Mesendoderm (in vitro differentiated cells): Measurements from ENCODE around the gene HOXB9.
A peak's percentile ranks its signal among the peaks of the same experiment; 100 is the strongest.

Experiments used
- DNase-seq: peaks from one replicate; pipeline ENCODE4 v3.0.0; 2013
- H2AK5ac ChIP-seq: 2 replicates; pipeline ENCODE4 v1.6.1; 2013; ENCODE audit warnings: low read length, inconsistent platforms
- H2BK120ac ChIP-seq: 2 replicates; pipeline ENCODE4 v1.6.1; 2013; ENCODE audit warnings: low read depth, mild to moderate bottlenecking, low read length, moderate library complexity, mixed read lengths
- H2BK15ac ChIP-seq: replicated peaks from 2 replicates; pipeline ENCODE4 v1.6.1; 2013; ENCODE audit warnings: low read depth, mild to moderate bottlenecking, moderate library complexity
- H2BK5ac ChIP-seq: 2 replicates; pipeline ENCODE4 v1.6.1; 2013; ENCODE audit warnings: low read length, inconsistent platforms
- H3K18ac ChIP-seq: 2 replicates; pipeline ENCODE4 v1.6.1; 2013; ENCODE audit warnings: mild to moderate bottlenecking, low read length, mixed read lengths
- H3K23ac ChIP-seq: one replicate; pipeline ENCODE4 v1.6.1; 2013; ENCODE audit warnings: low read length
- H3K27ac ChIP-seq: 2 replicates; pipeline ENCODE4 v1.5.1; 2013; ENCODE audit warnings: low read depth, mild to moderate bottlenecking, inconsistent platforms, low read length, moderate library complexity
- H3K27me3 ChIP-seq: 2 replicates; pipeline ENCODE4 v1.6.1; 2013; ENCODE audit warnings: low read length, control low read depth, mild to moderate bottlenecking, inconsistent platforms; ENCODE audit not compliant: insufficient read depth, poor library complexity
- H3K36me3 ChIP-seq: 2 replicates; pipeline ENCODE4 v1.6.1; 2013; ENCODE audit warnings: low read length, inconsistent platforms; ENCODE audit not compliant: control insufficient read depth, insufficient read depth
- H3K4ac ChIP-seq: one replicate; pipeline ENCODE4 v1.6.1; 2013; ENCODE audit warnings: low read depth, mild to moderate bottlenecking, low read length, moderate library complexity
- H3K4me1 ChIP-seq: 2 replicates; pipeline ENCODE4 v1.6.1; 2013; ENCODE audit warnings: low read depth, low read length, inconsistent platforms; ENCODE audit not compliant: control insufficient read depth
- H3K4me2 ChIP-seq: 2 replicates; pipeline ENCODE4 v1.6.1; 2013; ENCODE audit warnings: low read length
- H3K4me3 ChIP-seq: 2 replicates; pipeline ENCODE4 v1.5.1; 2013; ENCODE audit warnings: mild to moderate bottlenecking, low read length
- H3K56ac ChIP-seq: one replicate; pipeline ENCODE4 v1.6.1; 2013; ENCODE audit warnings: low read length
- H3K79me1 ChIP-seq: 2 replicates; pipeline ENCODE4 v1.6.1; 2013; ENCODE audit warnings: low read length, inconsistent platforms
- H3K79me2 ChIP-seq: 2 replicates; pipeline ENCODE4 v1.6.1; 2013; ENCODE audit warnings: mild to moderate bottlenecking, low read length; ENCODE audit not compliant: control insufficient read depth, insufficient read depth
- H3K9ac ChIP-seq: 2 replicates; pipeline ENCODE4 v1.6.1; 2013; ENCODE audit warnings: low read length, inconsistent platforms
- H4K5ac ChIP-seq: one replicate; pipeline ENCODE4 v1.6.1; 2013; ENCODE audit warnings: low read length
- H4K8ac ChIP-seq: one replicate; pipeline ENCODE4 v1.6.1; 2013; ENCODE audit warnings: low read depth, mild to moderate bottlenecking, control low read depth, low read length, moderate library complexity
- WGBS: extraction: QIAGEN DNeasy Blood & Tissue Kit; methylation state at CpG from one replicate; pipeline ENCODE4 v1.1.7; 2013; ENCODE audit warnings: low lambda C conversion rate, missing lambda C conversion rate; ENCODE audit not compliant: insufficient coverage; ENCODE audit errors: extremely low coverage; 5-methylcytosine and 5-hydroxymethylcytosine counted together

Gene HOXB9

GRCh38 chr17:48593840-48594537, 32.2 kb downstream of the HOXB9 start:
- no peaks in the 10 kb centered on the region for H3K36me3 ChIP-seq
- H2BK120ac ChIP-seq: no peak overlapping the region
- H3K4me3 ChIP-seq: no peak overlapping the region
- H2AK5ac ChIP-seq: no peak overlapping the region
- no peak overlapping the region for H3K27ac ChIP-seq
- peak overlapping the region; percentile 39 for H3K4me2 ChIP-seq
- WGBS: no CpG with 5 or more reads among the region's 37 CpGs
- H3K56ac ChIP-seq: peak overlapping the region; percentile 69
- H4K8ac ChIP-seq: no peak overlapping the region
- no peak overlapping the region for H4K5ac ChIP-seq
- no peaks in the 10 kb centered on the region for H3K79me2 ChIP-seq
- H3K27me3 ChIP-seq: peaks cover 89% of the 10 kb centered on the region
- no peak overlapping the region for H2BK15ac ChIP-seq
- no peaks in the 10 kb centered on the region for H3K79me1 ChIP-seq
- DNase-seq: peak; percentile 90
- peak overlapping the region; percentile 44 for H3K9ac ChIP-seq
- H3K23ac ChIP-seq: no peak overlapping the region
- H3K4me1 ChIP-seq: peaks cover 2% of the 10 kb centered on the region
- no peak overlapping the region for H3K18ac ChIP-seq
- no peak overlapping the region for H2BK5ac ChIP-seq
- H3K4ac ChIP-seq: no peak overlapping the region

GRCh38 chr17:48593126-48593829, 32.9 kb downstream of the HOXB9 start, which contains the start of gene HOXB5:
Gene HOXB5 (minus strand): TSS chr17:48593779. CDS start chr17:48593682, 97 bp downstream.
- H2BK5ac ChIP-seq: no peak within 1 kb of the TSS
- H3K27ac ChIP-seq: no peak within 1 kb of the TSS
- no peak within 1 kb of the TSS for H3K4ac ChIP-seq
- peak; percentile 55 for DNase-seq
- peaks cover 2% of the 10 kb centered on the region for H3K4me1 ChIP-seq
- no peaks in the 10 kb centered on the region for H3K79me1 ChIP-seq
- H3K4me3 ChIP-seq: no peak within 1 kb of the TSS
- H2BK15ac ChIP-seq: no peak within 1 kb of the TSS
- H3K18ac ChIP-seq: no peak within 1 kb of the TSS
- H4K5ac ChIP-seq: no peak within 1 kb of the TSS
- peak within 1 kb of the TSS; percentile 44 for H3K9ac ChIP-seq
- H4K8ac ChIP-seq: no peak within 1 kb of the TSS
- H3K79me2 ChIP-seq: no peaks in the 10 kb centered on the region
- peaks cover 89% of the 10 kb centered on the region for H3K27me3 ChIP-seq
- peak within 1 kb of the TSS; percentile 66 for H3K23ac ChIP-seq
- peak within 1 kb of the TSS; percentile 76 for H3K56ac ChIP-seq
- peak within 1 kb of the TSS; percentile 54 for H3K4me2 ChIP-seq
- no CpG with 5 or more reads among the region's 50 CpGs for WGBS
- H3K36me3 ChIP-seq: no peaks in the 10 kb centered on the region
- H2BK120ac ChIP-seq: no peak within 1 kb of the TSS
- H2AK5ac ChIP-seq: no peak within 1 kb of the TSS

GRCh38 chr17:48592577-48592976, 33.6 kb downstream of the HOXB9 start:
- no peak overlapping the region for H2AK5ac ChIP-seq
- no peak overlapping the region for H4K8ac ChIP-seq
- DNase-seq: no peak
- H3K36me3 ChIP-seq: no peaks in the 10 kb centered on the region
- H3K23ac ChIP-seq: peak overlapping the region; percentile 66
- peaks cover 90% of the 10 kb centered on the region for H3K27me3 ChIP-seq
- H3K79me1 ChIP-seq: no peaks in the 10 kb centered on the region
- no peak overlapping the region for H3K18ac ChIP-seq
- no peak overlapping the region for H3K4me3 ChIP-seq
- H3K4ac ChIP-seq: no peak overlapping the region
- H2BK5ac ChIP-seq: no peak overlapping the region
- H3K56ac ChIP-seq: no peak overlapping the region
- WGBS: no CpG with 5 or more reads among the region's 14 CpGs
- no peak overlapping the region for H4K5ac ChIP-seq
- no peaks in the 10 kb centered on the region for H3K79me2 ChIP-seq
- H3K4me1 ChIP-seq: peaks cover 2% of the 10 kb centered on the region
- no peak overlapping the region for H3K27ac ChIP-seq
- H2BK120ac ChIP-seq: no peak overlapping the region
- no peak overlapping the region for H2BK15ac ChIP-seq
- no peak overlapping the region for H3K9ac ChIP-seq
- no peak overlapping the region for H3K4me2 ChIP-seq

- no peaks in the 10 kb centered on the region for H3K36me3 ChIP-seq
- no CpG with 5 or more reads among the region's 33 CpGs for WGBS
- no peak overlapping the region for H3K56ac ChIP-seq
- H3K18ac ChIP-seq: no peak overlapping the region
- no peak overlapping the region for H3K4me2 ChIP-seq
- H3K4me1 ChIP-seq: peaks cover 2% of the 10 kb centered on the region
- no peaks in the 10 kb centered on the region for H3K79me1 ChIP-seq
- H2BK120ac ChIP-seq: no peak overlapping the region
- H3K23ac ChIP-seq: no peak overlapping the region
- DNase-seq: no peak
- H4K5ac ChIP-seq: no peak overlapping the region
- no peak overlapping the region for H2BK15ac ChIP-seq
- no peak overlapping the region for H3K4me3 ChIP-seq
- no peak overlapping the region for H4K8ac ChIP-seq
- H2AK5ac ChIP-seq: no peak overlapping the region
- H3K4ac ChIP-seq: no peak overlapping the region
- no peak overlapping the region for H3K27ac ChIP-seq
- no peak overlapping the region for H2BK5ac ChIP-seq
- H3K27me3 ChIP-seq: peaks cover 90% of the 10 kb centered on the region
- no peaks in the 10 kb centered on the region for H3K79me2 ChIP-seq
- H3K9ac ChIP-seq: no peak overlapping the region
These were observed 34.1 kb downstream of the HOXB9 start for GRCh38 chr17:48592057-48592514.

GRCh38 chr17:48591255-48592056, 34.7 kb downstream of the HOXB9 start:
- Histone ChIP-seq H2BK120ac (no peak overlapping the region), H3K23ac (no peak overlapping the region), H2BK15ac (no peak overlapping the region), H3K56ac (no peak overlapping the region), H3K36me3 (no peaks in the 10 kb centered on the region), H3K9ac (no peak overlapping the region), H4K5ac (no peak overlapping the region), H3K79me1 (no peaks in the 10 kb centered on the region), H3K4me1 (peaks cover 2% of the 10 kb centered on the region), H3K4ac (no peak overlapping the region), H3K18ac (no peak overlapping the region), H2AK5ac (no peak overlapping the region), H3K79me2 (no peaks in the 10 kb centered on the region), H3K4me3 (no peak overlapping the region), H3K27ac (no peak overlapping the region), H4K8ac (no peak overlapping the region), H3K4me2 (no peak overlapping the region), H2BK5ac (no peak overlapping the region), H3K27me3 (peaks cover 91% of the 10 kb centered on the region)
- WGBS: no CpG with 5 or more reads among the region's 10 CpGs
- no peak for DNase-seq
